ELR (cell line): Measurements from ENCODE around the gene SMIM32.

Source experiments
- DNase-seq: peaks from one replicate; pipeline ENCODE4 v3.0.0-alpha.2; 2015; ENCODE audit warnings: low read depth

SMIM32 gene

DNA sequence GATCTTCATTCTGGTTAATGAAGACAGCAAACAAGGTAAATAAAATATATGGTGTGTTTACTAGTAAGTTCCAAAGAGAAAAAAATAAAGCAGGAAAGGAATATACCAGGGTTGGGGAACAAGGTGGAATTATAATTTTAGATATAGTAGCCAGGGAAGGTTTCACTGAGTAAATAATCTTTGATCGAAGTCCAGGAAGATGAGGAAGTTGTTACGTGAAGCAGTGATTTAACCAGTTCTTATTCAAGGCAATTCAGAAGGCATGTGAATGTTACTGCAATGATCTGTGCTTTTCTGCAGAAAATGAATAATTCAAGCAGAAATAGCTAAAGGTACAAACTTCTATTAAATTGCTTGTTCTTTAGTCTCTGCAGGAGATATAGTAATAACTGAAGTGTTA is 6.2 kb downstream of the SMIM32 start:
- DNase-seq: no peak

DNA sequence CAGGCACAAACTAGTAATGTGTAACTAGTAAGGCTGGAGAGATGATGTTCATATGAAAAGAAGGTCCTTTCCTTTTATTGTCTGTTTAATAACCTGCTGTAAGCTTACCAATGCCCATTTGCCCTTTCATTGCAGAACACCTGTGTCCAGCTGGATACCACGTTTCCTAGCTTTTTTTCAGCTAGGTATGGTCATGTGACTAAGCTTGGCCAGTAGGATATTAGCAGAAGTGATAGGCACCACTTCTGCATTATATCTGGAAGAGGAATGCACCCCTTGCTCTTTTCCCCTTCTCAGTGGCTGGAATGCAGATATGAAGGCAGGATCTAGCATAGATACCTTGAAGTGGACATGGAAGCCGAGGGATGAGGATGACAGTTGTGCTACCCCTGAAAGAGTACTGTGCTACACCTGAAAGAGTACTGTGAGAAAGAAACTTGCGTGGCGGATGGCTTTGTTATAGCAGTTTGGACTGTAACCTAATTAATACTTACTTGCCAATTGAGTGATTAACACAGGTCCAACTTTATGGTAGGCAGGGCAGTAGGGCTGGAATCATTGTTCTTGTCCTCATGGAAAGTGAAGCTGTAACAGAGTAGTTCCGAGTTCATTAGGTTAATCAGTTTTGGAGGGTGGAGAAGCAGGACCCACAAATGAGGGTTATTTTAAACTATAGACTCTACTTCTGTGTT is 6.8 kb downstream of the SMIM32 start:
- no peak for DNase-seq

DNA sequence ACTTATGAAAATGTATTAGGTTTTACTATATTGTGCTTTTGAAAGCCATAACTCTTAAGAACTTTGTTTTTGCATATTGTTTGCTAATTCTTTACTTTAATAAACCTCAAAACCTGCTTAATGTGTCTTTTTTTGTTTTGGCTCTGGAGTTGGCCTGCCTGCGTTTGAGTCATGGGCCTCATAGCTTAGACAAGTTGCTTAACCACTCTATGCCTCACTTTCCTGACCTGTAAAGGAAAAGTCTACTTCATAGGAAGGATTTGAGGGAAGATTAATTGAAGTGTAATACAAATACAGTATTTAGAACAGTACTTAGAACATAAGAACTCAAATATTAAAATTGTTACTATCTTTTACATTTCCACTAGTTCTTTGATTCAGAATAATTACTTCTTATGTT is 10.3 kb downstream of the SMIM32 start:
- no peak for DNase-seq

DNA sequence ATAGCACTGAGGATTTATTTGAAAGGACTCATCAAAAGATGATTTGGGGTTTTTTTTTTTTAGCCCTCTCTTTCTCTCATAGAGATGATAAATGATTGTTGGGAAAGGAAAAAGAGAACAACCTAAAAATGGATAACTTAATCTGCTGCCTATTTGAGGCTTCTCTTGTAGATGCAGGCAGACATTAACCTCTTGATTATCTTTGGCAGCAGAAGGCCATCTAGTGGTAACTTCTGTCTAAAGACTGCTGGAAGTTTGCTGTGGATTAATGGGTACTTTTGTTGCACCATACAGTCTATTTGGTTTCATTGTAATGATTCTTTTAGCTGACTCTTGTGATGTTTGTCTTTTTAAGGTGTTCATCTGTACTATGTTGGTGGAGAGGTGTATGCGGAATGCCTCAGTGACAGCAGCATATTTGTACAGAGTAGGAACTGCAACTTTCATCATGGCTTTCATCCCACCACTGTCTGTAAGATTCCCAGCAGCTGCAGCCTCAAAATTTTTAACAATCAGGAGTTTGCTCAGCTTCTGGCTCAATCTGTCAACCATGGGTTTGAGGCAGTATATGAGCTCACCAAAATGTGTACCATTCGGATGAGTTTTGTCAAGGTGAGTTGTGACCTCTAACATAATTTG is 18.8 kb downstream of the SMIM32 start:
- peak; percentile 64 for DNase-seq

DNA sequence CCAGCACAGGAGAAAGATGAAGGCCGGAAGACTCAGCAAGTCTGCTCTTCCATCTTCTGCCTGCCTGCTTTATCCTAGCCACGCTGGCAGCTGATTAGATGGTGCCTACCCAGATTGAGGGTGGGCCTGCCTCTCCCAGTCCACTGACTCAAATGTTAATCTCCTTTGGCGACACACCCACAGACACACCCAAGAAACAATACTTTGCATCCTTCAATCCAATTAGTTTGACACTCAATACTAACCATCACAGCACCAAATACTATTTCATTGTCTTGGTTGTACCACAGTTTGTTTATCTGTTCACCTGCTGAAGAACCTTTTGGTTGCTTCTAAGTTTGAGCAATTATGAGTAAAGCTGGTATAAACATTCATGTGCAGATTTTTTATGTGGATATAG is 23.7 kb downstream of the SMIM32 start:
- no peak for DNase-seq

DNA sequence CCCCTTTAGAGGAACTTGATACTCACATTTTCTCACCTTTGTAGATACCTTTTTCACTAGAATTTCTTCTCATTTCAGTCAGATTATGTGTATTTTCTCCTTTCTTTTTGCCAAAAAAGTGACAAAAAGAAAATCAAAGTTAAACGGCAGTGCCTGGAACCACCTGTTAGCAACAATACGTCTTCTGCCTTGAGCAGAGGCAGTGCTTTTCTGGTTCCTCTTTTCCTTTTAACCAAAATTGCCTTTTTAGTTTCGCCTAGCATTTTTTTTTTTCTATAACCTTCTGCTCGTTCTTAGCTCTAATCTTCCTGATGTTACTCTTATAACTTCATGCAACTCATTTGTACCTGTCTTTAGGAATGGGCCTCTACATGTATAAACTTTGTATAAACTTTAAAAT is 26.1 kb downstream of the SMIM32 start:
- no peak for DNase-seq

DNA sequence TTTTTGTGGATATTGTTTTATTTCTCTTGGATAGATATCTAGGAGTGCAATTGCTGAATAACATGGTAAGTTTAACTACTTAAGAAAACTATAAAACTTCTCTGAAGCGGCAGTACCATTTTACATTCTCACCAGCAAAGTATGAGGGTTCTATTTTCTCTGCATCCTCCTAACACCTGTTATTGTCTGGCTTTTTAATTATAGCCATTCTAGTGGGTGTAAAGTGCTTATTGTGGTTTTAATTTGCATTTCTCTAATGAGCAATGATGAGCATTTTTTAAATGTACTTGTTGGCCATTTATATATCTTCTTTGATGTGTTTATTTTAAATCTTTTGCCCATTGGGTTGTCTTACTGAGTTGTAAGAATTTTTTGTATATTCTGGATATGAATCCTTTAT is 28.7 kb downstream of the SMIM32 start:
- DNase-seq: no peak

DNA sequence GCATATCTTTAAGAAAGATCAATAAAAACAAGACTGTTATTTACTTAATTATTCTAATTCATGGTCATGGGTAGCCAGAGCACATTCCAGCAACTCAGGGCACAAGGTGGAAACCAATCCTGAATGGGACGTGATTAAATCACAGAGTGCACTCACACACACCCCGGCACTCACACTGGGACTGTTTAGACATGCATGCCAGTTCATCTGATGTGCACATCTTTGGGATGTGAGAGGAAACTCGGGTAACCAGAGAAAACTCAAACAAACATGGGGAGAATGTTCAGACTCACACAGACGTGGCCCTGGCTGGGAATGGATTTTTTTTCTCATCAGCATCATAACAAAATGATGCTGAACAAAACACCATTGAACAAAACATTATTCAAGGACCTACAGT is 31.0 kb downstream of the SMIM32 start:
- no peak for DNase-seq

DNA sequence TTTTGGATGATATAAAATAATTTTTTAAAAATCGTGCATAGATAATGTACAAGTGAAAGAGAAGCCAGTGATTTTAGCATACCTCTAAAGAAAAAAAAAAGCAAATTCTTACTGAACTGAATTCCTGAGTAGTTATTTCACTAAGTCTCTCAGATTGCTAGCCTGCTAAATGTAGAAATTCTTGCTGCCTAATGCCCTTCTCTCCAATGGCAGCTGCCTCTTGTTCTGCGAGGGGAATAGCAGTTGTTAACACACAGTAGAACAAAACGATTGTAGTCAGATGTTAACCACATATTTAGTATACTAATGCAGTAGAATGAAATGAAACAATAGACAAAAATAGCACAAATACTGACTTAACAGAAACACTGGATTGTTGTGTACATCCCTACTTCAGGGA is 33.5 kb downstream of the SMIM32 start:
- DNase-seq: no peak

DNA sequence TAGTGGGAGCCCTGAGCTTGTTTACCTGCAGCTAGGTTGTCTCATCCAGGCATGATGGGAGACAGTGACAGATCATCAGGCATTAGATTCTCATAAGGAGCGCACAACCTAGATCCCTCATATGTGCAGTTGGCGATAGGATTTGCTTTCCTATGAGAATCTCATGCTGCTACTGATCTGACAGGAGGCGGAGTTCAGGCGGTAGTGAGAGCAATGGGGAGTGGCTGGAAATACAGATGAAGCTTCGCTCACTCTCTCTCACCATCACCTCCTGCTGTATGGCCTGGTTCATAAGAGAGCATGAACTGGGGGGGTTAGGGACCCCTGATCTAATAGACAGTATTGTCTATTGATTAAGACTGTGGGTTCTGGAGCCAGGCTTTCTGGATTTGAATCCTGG is 35.4 kb downstream of the SMIM32 start:
- DNase-seq: no peak

DNA sequence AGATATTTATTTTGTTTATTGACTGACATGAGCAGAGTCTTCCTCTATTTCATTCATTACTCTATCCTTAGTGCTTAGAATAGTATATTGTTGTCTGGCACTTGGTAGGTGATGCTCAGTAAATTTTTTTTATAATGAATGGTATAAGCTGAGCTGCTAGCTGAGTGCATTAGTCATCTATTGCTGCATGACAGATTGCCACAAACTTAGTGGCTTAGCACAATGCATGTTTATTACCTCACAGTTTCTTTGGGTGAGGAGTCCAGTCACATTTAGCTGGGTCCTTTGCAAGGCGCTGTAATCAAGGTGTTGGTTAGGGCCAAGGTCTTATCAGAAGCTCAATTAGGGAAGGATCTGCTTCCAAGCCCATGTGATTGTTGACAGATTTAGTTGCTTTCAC is 37.2 kb downstream of the SMIM32 start:
- DNase-seq: peak; percentile 49

DNA sequence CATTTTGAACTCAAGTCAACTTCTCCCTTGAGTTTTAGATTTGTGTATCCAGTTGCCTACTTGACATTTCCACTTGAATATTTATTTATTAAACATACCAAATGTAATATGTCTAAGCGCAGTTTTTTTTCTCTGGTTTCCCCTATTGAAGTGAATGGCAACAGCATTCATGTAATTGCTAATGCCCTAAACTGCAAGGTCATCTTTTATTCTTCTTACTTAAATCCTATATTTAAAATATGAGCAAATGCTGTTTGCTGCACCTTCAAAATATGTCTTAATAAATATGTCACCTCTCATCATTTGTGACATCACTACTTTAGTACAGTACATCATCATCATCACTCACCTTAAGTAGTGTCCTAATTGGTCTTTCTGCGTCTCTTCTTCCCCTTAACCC is 37.9 kb downstream of the SMIM32 start:
- DNase-seq: no peak

DNA sequence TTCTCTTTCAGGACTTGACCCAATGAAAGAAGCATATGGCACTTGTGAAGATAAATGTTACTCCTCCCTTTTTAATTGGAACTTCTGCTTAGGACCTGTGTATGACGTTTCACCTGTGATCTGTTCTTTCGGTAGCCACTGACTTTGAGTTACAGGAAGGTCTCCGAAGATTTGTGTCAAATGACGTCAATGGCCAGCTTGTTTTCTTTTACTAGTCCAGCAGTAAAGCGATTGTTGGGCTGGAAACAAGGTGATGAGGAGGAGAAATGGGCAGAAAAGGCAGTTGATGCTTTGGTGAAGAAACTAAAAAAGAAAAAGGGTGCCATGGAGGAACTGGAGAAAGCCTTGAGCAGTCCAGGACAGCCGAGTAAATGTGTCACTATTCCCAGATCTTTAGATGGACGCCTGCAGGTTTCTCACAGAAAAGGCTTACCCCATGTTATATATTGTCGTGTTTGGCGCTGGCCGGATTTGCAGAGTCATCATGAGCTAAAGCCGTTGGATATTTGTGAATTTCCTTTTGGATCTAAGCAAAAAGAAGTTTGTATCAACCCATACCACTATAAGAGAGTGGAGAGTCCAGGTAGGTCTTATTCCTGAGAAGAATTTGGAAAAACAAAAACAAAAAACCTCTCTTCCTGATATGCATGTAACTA is 39.3 kb downstream of the SMIM32 start:
- no peak for DNase-seq

DNA sequence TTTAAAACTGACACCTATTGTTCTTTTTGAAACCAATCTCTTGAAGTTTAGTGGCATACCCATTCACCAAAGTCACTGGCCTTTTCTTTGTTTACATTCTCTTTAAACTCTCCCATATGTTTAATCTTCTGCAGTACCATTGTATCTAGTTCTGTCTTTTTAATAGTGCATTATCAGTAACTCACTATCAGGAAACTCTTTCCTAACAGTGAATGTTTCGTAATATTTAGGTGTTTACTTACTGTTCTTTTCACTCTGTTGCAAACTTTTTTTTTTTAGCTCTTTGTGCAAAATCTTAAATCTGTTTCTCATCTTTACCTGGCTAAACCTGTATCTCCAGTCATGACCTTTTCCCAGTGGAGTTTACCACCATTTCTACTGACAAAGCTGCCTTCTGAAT is 43.1 kb downstream of the SMIM32 start:
- no peak for DNase-seq

DNA sequence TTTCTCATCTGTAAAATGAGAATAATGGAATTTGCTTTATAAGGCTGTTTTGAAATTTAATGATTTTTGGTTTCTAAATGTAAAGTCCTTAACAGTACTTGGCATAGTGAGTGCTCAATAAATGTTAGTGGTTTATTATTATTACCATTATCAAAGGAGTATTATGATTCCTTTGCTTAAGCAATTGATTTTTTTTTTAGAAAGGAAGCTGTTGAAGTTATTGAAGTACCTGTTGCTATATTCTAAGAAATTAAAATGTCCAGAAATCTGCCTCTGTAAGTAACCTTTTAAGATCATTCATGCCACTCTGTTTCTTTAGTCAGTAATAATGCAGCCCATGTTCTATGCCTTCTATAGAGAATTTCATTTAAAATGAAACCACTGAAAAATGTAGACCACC is 45.3 kb downstream of the SMIM32 start:
- no peak for DNase-seq

DNA sequence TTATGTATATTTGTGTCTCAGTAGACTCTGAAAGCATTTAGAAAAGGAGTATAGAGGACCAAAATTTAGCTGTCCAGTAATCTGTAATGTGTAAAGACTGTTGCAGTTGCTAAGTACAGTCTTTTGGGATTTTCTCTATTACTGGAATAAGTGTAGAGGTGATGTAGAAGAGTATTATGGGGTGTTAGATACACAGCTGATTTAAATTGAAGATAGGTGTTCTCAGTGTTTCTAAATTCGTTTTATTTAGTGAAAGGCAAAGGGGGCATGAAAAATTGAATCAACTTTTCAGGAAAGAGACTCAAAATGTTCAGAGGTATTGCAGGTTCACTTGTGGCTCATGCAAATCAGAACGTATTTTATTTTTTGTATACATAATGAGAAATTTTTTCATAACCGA is 46.8 kb downstream of the SMIM32 start:
- DNase-seq: no peak

DNA sequence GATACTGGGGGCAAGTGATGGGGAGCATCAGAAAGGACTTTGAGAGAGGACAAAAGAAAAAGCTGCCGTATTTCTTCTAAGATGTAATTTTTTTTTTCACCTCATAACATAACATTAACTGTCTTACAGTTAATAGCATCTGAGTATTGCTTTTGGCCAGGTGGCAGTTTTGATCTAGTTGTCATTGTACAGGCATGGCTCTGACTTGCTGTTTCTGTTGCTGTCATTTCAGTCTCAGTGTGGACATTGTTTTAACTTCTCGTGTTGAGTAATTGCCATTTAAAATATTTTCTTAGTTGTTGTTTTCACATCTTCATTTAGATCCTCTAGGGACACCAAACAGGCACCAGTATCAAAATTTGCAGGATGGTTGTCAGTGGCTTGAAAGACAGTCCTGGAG is 47.9 kb downstream of the SMIM32 start:
- no peak for DNase-seq

DNA sequence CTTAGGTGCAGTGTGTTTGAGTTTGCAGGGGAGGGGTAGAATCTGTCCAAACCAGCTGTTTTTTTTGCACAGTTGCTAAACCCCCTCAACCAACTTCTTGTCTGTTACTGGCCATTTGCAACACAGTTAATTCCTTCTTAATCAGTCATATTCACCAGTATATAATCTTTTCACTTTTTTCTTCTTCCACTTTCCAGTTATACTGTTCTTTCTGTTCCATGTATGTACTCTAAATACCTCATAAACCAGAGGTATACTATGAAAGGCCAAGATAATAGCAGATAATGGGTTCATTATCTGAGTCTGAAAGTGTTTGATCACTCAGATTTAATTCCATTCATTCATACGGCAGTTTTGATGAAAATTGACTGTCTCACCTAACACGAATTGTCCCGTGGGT is 49.2 kb downstream of the SMIM32 start:
- DNase-seq: no peak

DNA sequence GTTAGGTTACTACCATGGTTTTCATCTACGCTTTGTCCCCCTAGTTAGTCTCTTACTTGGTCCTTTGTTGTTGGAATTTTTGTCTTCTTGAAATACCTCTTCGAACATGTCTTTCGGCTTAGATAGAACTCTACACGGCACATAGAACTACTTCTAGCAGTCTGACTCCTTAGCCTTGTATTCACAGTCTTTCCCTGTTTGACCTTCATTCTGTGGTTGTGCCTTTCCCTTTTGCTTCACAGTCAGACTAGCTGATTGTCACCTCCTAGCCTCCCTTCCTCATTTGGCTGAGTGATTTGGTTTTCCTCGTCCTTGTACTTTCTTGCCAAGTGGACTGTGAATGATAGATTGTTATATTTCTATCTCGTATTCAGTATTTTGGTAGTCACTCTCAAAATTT is 49.6 kb downstream of the SMIM32 start:
- DNase-seq: no peak

DNA sequence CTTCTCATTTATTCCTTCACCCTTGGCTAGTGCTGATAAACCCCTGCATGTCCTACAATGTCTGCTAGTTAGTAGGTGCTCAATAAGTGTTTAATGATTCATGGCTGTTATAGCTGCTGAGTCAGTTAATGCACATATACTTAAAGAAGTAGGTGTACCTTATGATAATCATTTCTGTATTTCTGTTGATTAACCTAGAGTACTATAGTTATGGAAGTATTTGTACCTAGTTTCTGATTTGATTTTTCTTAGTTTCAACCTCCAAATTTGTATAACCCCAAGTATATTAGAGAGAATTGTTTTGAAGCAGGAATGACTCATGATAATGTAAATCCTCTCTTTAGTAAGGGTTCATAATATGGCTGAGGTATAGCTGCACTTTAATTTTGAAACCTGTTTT is 51.4 kb downstream of the SMIM32 start:
- peak; percentile 34 for DNase-seq
